Endodermal cell (in vitro differentiated cells): ENCODE data around the gene ACTL10. TPM values are rescaled to one million over a fixed set of nuclear protein-coding genes. Genes with fewer than 3 reads are reported as not detected.

ENCODE experiments used
- DNase-seq: peaks from one replicate; pipeline ENCODE4 v3.0.0-alpha.2; 2017
- H3K27ac ChIP-seq: 2 replicates; pipeline ENCODE4 v1.5.1; 2013; ENCODE audit warnings: mild to moderate bottlenecking, low read depth, low read length, moderate library complexity
- H3K27me3 ChIP-seq: 2 replicates; pipeline ENCODE4 v1.6.1; 2013; ENCODE audit warnings: mild to moderate bottlenecking, low read length, moderate library complexity; ENCODE audit not compliant: insufficient read depth, control insufficient read depth, poor library complexity, severe bottlenecking
- H3K36me3 ChIP-seq: 2 replicates; pipeline ENCODE4 v1.7.0; 2013; ENCODE audit warnings: mild to moderate bottlenecking, low read length, moderate library complexity; ENCODE audit not compliant: control insufficient read depth, insufficient read depth
- H3K4me1 ChIP-seq: one replicate; pipeline ENCODE4 v1.7.0; 2013; ENCODE audit warnings: low read length; ENCODE audit not compliant: control insufficient read depth, insufficient read depth
- H3K4me3 ChIP-seq: 2 replicates; pipeline ENCODE4 v1.5.1; 2013; ENCODE audit warnings: mild to moderate bottlenecking, low read length, moderate library complexity
- H3K9ac ChIP-seq: 2 replicates; pipeline ENCODE4 v1.6.1; 2013; ENCODE audit warnings: mild to moderate bottlenecking, low read length, moderate library complexity; ENCODE audit not compliant: poor library complexity, severe bottlenecking; ENCODE audit errors: extremely low read depth
- H3K9me3 ChIP-seq: 2 replicates; pipeline ENCODE4 v1.6.1; 2013; ENCODE audit warnings: mild to moderate bottlenecking, low read length, moderate library complexity; ENCODE audit not compliant: control insufficient read depth
- H3K27ac Mint-ChIP-seq: 2 replicates; pipeline ENCODE4 v1.8.0; 2020; ENCODE audit warnings: mixed read lengths
- H3K27me3 Mint-ChIP-seq: 2 replicates; pipeline ENCODE4 v1.8.0; 2021; ENCODE audit warnings: mild to moderate bottlenecking, mixed read lengths; ENCODE audit not compliant: insufficient read depth
- H3K36me3 Mint-ChIP-seq: 2 replicates; pipeline ENCODE4 v1.8.0; 2020; ENCODE audit warnings: low read depth, mixed read lengths
- H3K4me1 Mint-ChIP-seq: 2 replicates; pipeline ENCODE4 v1.8.0; 2020; ENCODE audit warnings: mixed read lengths
- H3K4me3 Mint-ChIP-seq: 2 replicates; pipeline ENCODE4 v1.8.0; 2020; ENCODE audit warnings: mild to moderate bottlenecking, moderate library complexity, mixed read lengths
- H3K9me3 Mint-ChIP-seq: 2 replicates; pipeline ENCODE4 v1.8.0; 2020; ENCODE audit warnings: mild to moderate bottlenecking, mixed read lengths
- CTCF ChIP-seq: fragments of 200-600 bp; sonication (generic); conservative IDR thresholded peaks from 2 replicates; pipeline ENCODE4 v1.5.0; 2021; ENCODE audit warnings: antibody characterized with exemption, mild to moderate bottlenecking
- WGBS, 2 experiments: methylation state at CpG; one replicate each; pipeline versions ENCODE4 v1.1.5 to v1.1.7; 2013; ENCODE audit warnings: missing lambda C conversion rate in 2 of 2, mixed read lengths in 1 of 2; ENCODE audit not compliant: insufficient coverage in 1 of 2, insufficient read length in 1 of 2; 5-methylcytosine and 5-hydroxymethylcytosine counted together
- total RNA-seq, 2 donors: library from RNA; stranded (reverse); fragmentation: NEBNext Ultra II Directional in 1 of 2; extraction: Animal tissue kit (Norgen Biotek cat#: 25700) in 1 of 2; gene quantifications; 2 replicates in 1 of 2; 3 replicates in 1 of 2; pipeline ENCODE4 v1.2.1, GENCODE V29; 2021

ACTL10 gene
- total RNA-seq, 2 donors from 2014 or later, result 0.42 TPM; not detected in 1

GRCh38 chr20:33689973-33690372 is 23.2 kb downstream of the ACTL10 start:
- H3K36me3 Mint-ChIP-seq, result no peaks in the 10 kb centered on the region
- no peak overlapping the region for H3K4me3 Mint-ChIP-seq
- Histone ChIP-seq H3K36me3 (no peaks in the 10 kb centered on the region), H3K9me3 (no peaks in the 10 kb centered on the region), H3K9ac (no peak overlapping the region), H3K4me1 (peaks cover 10% of the 10 kb centered on the region), H3K4me3 (no peak overlapping the region), H3K27ac (no peak overlapping the region), H3K27me3 (no peaks in the 10 kb centered on the region)
- 51% methylated on average over 4 of the region's 4 CpGs; no CpG with 5 or more reads in 1 of the 2 experiments for WGBS, 2 experiments
- H3K4me1 Mint-ChIP-seq, result peaks cover 34% of the 10 kb centered on the region
- TF ChIP-seq CTCF, result no peak
- peaks cover 8% of the 10 kb centered on the region for H3K27me3 Mint-ChIP-seq
- no peak overlapping the region for H3K27ac Mint-ChIP-seq
- H3K9me3 Mint-ChIP-seq, result no peaks in the 10 kb centered on the region
- no peak for DNase-seq

- Mint-ChIP-seq H3K27ac (no peak overlapping the region), H3K4me1 (peaks cover 25% of the 10 kb centered on the region), H3K9me3 (peaks cover 15% of the 10 kb centered on the region), H3K27me3 (peaks cover 7% of the 10 kb centered on the region), H3K4me3 (no peak overlapping the region), H3K36me3 (peaks cover 3% of the 10 kb centered on the region)
- peaks cover 10% of the 10 kb centered on the region for H3K4me1 ChIP-seq
- no peak overlapping the region for H3K4me3 ChIP-seq
- H3K36me3 ChIP-seq, result no peaks in the 10 kb centered on the region
- TF ChIP-seq CTCF, result no peak
- no peaks in the 10 kb centered on the region for H3K9me3 ChIP-seq
- DNase-seq, result no peak
- peak overlapping the region; percentile 92 for H3K27ac ChIP-seq
- H3K9ac ChIP-seq, result no peak overlapping the region
- WGBS, 2 experiments, result 84 to 93% methylated on average over 3 to 4 of the region's 5 CpGs
- H3K27me3 ChIP-seq, result no peaks in the 10 kb centered on the region
Observed at GRCh38 chr20:33693289-33693688, 26.5 kb downstream of the ACTL10 start.

GRCh38 chr20:33693741-33694638 is 27.2 kb downstream of the ACTL10 start:
- no peaks in the 10 kb centered on the region for H3K36me3 ChIP-seq
- peak; percentile 57 for TF ChIP-seq CTCF
- Mint-ChIP-seq H3K36me3 (peaks cover 6% of the 10 kb centered on the region), H3K27me3 (peaks cover 10% of the 10 kb centered on the region), H3K4me3 (no peak overlapping the region), H3K4me1 (peaks cover 18% of the 10 kb centered on the region), H3K27ac (peak overlapping the region; percentile 59), H3K9me3 (peaks cover 22% of the 10 kb centered on the region)
- peaks cover 6% of the 10 kb centered on the region for H3K4me1 ChIP-seq
- WGBS, 2 experiments, result 82 to 83% methylated on average over 5 to 14 of the region's 17 CpGs
- H3K27ac ChIP-seq, result peak overlapping the region; percentile 92
- no peak for DNase-seq
- H3K9ac ChIP-seq, result no peak overlapping the region
- H3K4me3 ChIP-seq, result no peak overlapping the region
- no peaks in the 10 kb centered on the region for H3K9me3 ChIP-seq
- no peaks in the 10 kb centered on the region for H3K27me3 ChIP-seq
